ENCODE data around the gene VWF. TPM values are rescaled to one million over a fixed set of nuclear protein-coding genes. Genes with fewer than 3 reads are reported as not detected.
"Not testable (repeated sequence)": the region's sequence is repeated elsewhere in the genome, so short reads cannot be mapped to it uniquely, and the experiment has no call there.

VWF gene
- total RNA-seq, 1 donor from 2014 or later: 1,804 TPM

DNA sequence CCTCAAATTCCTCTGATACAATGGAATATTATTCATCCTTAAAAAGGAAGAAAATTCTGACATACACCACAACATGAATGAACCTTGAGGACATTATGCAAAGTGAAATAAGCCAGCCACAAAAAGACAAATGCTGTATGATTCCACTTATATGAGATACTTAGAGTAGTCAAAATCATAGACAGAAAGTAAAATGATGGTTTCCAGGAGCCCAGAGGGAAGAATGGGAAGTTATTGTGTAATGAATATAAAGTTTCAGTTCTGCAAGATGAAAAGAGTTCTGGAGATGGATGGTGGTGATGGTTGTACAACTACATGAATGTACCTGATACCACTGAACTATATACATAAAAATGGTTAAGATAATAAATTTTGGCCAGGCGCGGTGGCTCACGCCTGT, 18.3 kb downstream of the VWF start:
- no peak for DNase-seq (ENCODE audit: extremely low read depth, low read depth, low spot score)

DNA sequence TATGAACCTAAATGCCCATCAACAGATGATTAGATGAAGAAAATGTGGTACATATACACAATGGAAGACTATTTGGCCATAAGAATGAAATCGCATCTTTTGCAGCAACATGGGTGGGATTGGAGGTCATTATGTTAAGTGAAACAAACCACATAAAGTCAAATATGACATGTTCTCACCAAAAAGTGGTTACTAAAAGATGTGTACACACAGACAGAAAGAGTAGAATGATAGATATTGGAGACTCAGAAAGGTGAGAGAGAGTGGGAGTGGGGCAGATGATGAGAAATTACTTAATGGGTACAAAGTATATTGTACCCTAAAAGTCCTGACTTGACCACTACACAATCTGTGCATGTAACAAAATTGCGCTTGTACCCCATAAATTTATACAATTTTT, 19.6 kb downstream of the VWF start:
- DNase-seq (ENCODE audit: extremely low read depth, low read depth, low spot score): no peak

DNA sequence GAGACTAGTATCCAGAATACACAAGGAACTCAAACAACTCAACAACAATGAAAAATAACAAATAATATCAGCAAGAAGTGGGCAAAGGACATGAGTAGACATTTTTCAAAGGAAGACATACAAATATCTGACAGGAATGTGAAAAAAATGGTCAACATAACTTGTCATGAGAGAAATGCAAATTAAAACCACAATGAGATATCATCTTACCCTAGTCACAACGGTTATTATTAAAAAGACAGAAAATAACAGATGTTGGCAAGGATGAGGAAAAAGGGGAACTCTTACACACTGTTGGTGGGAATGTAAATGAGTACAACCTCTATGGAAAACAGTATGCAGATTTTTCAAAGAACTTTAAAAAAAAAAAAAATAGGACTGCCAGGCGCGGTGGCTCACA, 20.4 kb downstream of the VWF start:
- DNase-seq (ENCODE audit: extremely low read depth, low read depth, low spot score): no peak

DNA sequence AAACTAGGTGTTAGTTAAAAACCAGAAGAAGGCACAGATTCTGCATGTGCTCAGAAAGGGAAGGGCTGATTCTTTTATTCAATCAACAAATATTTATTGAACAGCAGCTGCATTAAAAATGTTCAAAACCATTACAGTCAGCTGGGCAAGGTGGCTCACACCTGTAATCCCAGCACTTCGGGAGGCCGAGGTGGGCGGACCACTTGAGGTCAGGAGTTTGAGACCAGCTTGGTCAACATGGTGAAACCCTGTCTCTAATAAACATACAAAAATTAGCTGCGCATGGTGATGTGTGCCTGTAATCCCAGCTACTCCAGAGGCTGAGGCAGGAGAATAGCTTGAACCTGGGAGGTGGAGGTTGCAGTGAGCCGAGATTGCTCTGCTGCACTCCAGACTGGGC, 22.4 kb downstream of the VWF start:
- DNase-seq (ENCODE audit: extremely low read depth, low read depth, low spot score): not testable (repeated sequence)

DNA sequence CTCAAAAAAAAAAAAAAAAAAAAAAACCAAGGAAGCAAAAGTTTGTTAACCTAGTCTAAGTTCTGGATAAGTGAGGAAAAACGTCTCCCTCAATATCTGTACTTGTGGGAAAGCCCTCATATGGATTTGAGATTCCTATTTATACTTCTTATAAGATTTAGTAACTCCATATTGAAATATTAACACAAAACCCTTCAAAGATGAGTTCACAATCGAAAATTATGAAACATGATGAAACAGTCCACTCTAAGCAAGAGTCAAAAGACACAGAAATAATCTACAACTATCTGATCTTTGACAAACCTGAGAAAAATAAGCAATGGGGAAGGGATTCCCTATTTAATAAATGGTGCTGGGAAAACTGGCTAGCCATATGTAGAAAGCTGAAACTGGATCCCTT, 25.2 kb downstream of the VWF start:
- DNase-seq (ENCODE audit: extremely low read depth, low read depth, low spot score): no peak

DNA sequence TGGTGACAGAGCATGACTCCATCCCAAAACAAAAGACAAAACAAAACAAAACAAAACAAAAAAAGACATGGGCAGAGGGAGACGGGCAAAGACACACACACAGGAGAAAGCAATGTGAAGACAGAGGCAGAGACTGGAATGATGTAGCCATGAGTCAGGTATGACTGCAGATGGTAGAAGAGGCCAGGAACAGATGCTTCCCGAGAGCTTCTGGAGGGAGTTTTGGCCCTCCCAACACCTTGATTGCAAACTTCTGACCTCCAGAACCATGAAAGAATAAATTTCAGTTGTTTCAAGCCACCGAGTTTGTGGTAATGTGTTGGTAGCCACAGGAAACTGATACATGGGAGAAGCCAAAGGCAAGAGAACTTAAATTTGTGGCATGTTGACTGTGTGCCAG, 27.1 kb downstream of the VWF start:
- no peak for DNase-seq (ENCODE audit: extremely low read depth, low read depth, low spot score)

DNA sequence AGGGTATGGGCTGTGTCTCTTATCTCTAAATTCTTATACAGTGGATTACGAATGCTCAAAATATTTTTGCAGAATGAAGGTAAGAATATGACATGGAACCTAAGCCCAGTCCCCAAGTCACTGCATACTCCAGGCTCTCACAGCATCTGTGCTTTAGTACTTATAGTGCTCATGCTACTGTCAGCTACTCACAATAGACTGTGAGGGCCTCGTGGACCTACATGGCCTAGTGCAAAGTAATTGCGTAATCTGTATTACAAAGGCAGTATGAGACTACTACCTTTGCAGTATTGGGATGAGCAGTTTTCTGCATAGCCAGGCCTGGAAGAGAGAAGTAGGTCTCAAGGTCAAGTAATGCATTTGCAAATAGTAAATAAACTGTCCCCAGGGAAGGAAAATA, 27.9 kb downstream of the VWF start:
- DNase-seq (ENCODE audit: extremely low read depth, low read depth, low spot score): no peak

DNA sequence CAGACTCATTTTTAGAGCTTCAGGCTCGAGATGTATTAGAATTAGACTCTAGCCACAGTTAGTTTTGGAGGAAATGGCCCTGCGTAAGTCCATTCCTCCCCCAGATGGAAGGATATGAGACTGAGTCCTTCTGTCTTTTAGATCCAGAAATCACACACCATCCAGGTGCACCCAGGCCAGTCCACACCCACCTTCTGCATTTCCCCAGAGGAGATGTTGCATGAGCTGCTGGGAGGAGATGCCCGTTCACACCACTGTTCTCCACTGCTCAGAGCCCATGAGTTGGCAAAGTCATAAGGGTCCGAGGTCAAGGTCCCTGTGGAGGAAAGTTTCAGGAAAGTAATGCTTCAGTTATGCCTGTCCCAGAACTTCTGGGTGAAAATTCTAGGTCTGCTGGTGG, 29.2 kb downstream of the VWF start:
- DNase-seq (ENCODE audit: extremely low read depth, low read depth, low spot score): no peak

DNA sequence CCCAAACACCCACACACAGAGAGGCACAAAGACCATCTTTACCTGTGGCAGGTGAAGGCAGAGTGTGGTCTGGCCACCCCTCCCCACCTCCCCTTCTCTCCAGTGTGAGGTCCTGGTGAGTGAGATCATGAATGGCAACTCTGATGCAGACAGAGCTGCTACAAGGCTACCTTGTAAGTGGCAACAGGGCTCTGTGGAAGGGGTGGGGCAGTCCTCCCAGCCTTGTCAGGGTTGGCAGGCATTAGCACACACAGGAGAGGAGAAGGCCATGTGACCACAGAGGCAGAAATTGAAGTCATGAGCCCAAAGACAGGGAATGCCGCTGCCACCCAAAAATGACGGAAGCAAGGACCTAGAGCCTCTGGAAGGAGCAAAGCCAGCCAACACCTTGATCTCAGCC, 30.7 kb downstream of the VWF start:
- no peak for DNase-seq (ENCODE audit: extremely low read depth, low read depth, low spot score)

DNA sequence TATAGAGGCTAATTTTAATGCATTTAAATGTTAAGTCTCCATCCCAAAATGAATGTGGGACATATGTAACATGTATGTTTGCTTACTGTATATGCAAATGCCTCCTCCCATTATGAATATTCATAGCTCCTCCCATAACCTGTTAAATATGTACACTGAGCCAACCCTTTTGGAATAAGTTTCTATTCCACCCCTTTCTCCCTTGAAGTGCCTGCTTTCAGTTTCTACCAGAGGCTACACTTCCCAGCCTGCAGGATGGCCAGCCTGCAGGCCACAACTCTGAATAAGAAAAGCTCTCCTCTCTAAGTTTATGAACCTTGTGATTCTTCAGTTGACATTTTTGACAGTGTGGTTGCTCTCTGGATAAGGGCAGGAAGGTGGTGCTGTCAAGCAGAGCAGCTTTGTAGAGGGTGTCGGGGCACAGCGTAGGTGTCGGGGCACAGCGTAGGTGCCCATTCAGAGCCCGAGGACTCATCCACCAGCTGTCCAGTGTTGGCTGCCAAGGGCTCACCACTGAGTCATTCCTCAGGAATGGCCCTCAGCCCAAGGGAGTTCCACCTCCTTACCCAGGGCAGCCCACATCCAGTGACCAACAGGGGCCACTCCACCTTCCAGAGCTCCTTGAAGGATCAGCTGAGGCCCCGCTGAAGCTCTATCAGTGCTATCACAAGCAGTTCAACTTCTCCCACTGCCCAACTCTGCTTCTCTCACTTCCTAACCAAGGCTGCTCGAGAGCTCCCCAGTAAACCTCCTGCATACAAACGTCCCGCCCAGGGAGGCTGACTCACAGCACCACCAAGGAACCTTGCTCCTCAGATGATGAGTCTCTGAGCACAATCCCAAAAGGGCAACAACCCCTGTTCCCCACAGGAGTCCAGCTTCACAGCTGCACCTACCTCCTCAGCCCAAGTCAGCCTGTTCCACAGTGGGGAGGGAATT, 31.4 kb downstream of the VWF start:
- peak; percentile 65 for DNase-seq (ENCODE audit: extremely low read depth, low read depth, low spot score)

DNA sequence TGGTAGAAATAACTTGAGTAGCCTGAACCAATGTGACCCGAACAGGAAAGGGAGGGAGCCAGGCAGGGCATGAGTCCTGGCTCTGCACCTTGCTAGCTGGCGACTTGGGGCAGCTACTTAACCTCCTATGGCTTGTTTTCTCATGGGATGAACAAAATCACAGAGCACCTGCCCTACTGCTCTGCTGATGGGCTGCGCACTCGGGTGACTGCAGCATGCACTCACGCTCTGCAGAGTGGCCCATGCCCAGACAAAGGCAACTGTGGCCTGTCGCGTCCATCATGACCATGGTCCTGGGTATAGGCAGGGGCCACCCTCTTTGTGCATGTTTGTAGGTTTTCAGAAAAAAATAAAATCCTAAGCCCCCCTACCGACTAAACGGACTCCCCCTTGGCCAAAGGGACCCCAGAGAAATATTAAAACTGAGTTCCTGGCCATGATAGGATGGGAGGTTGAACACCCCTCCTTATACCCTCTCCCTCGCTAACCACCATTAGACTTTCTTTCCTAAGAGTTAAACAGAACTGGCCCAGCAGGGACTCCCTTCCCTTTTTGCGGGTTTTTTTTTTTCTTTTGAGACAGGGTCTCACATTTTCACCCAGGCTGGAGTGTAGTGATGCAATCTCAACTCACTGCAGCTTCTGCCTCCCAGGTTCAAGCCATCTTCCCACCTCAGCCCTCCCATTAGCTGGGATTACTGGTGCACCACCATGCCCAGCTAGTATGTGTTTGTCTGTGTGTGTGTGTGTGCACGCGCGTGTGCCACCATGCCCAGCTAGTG, 32.5 kb downstream of the VWF start:
- DNase-seq (ENCODE audit: extremely low read depth, low read depth, low spot score): no peak

DNA sequence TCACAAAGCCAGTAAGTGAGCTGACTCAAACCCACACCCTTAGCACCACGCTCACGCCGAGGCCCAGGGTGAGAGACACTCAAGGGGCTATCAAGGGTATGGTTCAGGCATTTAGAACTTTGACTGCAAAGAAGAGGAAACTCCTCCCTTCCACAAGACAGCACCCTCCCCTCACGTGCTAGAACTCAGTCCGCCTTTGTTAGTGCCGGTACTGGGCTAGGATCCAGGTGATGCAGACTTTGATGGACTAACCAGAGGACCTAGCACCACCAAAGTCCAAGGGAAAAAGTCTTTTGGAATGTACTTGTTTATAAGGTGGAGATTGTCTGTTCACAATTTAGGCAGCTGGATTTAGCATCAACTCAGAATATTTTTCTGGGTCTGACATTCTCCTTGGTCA, 33.7 kb downstream of the VWF start:
- DNase-seq (ENCODE audit: extremely low read depth, low read depth, low spot score): no peak

DNA sequence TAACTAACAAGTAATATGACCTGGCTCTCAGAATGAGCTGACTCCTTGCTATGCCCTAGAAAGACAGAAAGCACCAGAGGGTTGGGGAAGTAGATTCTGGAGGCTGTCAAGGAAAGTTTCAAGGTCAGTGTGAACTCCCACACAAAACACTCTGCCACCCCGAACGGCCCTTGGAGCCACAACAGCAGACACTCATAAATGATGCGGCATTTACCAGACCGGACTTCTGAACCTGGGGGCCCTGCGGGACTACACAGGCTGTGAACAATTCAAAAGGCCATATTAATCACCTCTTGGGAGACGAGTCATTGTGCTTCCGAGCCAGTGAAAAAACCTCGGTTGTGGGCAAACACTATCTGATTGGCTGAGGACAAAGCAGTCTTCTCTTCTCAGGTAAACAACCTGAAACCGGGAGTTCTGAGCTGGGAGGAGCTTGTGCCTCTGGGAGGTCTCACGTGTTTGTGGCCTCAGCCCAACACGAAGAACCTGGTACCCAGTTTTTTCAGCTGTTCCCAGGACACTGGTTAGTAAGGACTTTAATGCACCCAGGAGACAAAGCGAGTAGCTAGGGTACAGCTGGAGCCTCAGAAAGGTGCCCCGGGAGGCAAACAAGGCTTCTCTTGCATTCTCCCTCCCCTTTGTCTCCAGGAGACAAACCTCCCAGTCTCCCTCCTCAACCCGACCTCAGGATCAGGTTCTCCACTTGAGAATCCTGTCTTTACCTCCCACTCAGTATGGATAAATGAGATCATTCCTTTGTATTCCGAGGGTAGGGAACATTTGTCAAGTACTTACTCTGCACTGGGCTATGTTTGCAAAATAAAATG, 35.3 kb downstream of the VWF start:
- DNase-seq (ENCODE audit: extremely low read depth, low read depth, low spot score): no peak

DNA sequence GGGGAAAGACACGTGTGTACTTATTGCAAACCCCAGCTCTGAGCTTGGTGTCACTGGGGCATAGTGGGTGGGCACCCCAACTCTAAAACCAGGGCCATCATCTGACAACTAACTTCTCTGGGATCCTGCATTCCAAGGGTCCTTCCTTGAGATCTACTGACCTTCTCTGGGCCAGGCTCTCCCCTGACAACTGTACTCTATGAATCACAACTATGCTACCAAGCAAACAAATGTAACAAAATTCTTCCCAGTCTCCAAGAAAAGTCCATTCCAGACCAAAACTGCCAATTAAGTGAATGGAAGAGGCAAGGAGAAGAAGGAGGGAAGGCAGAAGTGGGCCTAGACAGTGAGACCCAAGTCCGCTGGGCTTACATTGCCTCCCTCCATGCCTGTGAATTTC, 38.2 kb downstream of the VWF start:
- no peak for DNase-seq (ENCODE audit: extremely low read depth, low read depth, low spot score)

DNA sequence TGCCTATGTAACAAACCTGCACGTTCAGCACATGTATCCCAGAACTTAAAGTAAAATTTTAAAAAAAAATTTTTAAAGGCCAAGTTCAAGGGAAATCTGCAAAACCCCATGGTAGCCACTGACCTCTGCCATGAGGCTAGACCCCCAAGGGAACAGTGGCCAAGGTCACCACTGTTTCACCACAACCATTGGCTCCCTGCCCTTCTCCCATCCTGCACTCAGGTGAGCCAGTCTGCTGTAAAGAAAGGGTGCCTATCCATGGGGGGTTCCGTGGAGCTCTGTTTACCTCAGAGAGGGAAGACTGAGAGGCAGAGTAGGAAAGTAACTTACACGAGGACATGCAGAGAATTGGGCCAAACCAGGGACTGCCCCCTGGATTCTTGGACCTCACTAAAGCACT, 38.6 kb downstream of the VWF start:
- no peak for DNase-seq (ENCODE audit: extremely low read depth, low read depth, low spot score)

DNA sequence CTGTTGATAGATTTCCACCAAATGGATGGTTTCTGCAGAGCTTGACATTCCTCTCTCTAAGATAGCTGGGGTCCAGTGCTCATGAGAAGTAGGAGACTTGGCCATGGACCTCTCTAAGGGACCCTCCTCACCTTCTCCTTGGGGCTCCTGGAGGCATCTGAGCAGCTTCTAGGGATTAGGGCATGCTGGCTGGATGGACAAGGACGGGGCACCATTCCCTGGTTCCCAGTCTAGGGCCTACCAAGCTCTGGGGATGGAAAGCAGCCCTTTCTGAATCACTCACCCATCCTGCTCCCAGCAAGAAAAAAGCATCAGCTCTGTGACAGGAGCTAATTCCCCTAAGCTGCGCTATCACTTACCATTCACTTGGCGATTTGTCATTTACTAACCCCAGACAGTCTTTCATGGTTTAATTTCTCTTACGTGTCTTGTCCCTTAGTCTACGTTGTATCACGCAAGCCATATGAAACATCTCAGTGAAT, 39.5 kb downstream of the VWF start:
- DNase-seq (ENCODE audit: extremely low read depth, low read depth, low spot score): no peak

DNA sequence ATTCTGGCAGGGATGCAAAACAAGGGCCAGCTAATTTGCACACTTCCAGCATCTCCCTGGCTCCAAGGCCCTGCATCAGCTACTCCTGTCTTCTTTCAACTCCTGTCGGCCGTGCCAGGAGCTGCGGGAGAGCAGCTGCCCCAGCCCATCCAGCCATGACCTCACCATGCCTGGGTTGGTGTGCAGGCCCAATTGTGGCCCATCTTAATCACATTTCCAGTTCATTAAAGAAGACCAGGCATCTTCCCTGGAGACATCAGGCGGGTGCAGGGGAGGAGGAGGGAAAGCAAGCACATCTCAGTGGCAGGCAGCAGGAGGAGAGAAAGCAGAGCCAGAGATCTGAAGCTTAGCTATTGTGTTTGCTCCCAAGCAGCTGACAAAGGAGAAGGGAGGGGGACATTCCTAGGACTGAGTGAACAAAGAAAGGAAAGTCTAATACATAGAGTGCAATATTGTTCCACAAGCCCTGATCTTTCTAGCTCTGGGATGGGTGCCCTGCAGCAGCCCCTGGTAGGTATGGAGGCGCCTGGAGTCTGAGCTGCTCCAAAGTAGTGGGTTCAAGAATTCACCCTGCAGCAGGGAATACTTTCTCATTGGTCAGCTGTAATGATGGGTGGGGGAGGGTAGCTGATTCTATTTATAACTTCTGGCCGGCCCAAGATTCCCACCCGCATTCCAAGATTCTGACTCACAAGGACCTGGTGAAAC, 40.1 kb downstream of the VWF start:
- peak; percentile 68 for DNase-seq (ENCODE audit: extremely low read depth, low read depth, low spot score)

DNA sequence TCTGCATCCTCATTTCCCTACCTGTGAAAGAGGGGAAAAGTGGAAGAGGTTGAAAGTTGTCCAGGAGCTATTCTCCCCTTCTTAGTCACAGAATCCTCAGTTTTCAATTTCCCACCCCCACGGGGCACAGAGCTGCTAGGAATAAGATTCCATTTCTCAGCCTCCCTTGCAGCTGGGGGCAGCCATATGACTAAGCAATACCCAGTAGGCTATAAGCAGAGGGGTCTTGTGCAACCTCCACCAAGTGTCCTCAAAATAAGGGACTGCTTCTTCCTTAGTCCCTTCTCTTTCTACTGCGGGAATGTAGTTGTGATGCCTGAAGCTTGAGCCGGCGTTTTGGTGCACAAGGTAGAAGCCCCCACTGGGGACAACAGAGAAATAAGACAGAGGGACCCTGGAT, 40.9 kb downstream of the VWF start:
- DNase-seq (ENCODE audit: extremely low read depth, low read depth, low spot score): no peak

DNA sequence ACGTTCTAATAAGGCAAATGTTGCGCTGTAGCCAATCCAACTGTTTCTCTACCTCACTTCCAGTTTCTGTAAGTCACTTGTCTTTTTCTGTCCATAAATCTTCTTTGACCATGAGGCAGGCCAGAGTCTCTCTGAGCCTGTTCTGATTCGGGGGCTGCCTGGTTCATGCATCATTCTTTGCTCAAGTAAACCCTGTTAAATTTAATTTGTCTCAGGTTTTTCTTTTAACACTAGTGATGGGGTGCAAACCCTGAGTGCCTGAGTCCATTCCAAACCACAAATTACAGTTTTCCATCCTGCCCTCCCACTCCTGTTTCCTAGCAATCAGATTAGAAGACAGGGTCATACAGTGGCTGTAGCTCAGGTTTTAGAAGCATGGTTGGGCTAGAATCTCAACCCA, 41.9 kb downstream of the VWF start:
- no peak for DNase-seq (ENCODE audit: extremely low read depth, low read depth, low spot score)
